Measurements from ENCODE around the gene NFYA.

- TF ChIP-seq, protein P1, sequence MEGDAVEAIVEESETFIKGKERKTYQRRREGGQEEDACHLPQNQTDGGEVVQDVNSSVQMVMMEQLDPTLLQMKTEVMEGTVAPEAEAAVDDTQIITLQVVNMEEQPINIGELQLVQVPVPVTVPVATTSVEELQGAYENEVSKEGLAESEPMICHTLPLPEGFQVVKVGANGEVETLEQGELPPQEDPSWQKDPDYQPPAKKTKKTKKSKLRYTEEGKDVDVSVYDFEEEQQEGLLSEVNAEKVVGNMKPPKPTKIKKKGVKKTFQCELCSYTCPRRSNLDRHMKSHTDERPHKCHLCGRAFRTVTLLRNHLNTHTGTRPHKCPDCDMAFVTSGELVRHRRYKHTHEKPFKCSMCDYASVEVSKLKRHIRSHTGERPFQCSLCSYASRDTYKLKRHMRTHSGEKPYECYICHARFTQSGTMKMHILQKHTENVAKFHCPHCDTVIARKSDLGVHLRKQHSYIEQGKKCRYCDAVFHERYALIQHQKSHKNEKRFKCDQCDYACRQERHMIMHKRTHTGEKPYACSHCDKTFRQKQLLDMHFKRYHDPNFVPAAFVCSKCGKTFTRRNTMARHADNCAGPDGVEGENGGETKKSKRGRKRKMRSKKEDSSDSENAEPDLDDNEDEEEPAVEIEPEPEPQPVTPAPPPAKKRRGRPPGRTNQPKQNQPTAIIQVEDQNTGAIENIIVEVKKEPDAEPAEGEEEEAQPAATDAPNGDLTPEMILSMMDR (IDR thresholded peaks at IDR 0.05) = no peak
- TF ChIP-seq POLR2A (IDR thresholded peaks at IDR 0.05) = no peak
Observed at GRCh38 chr6:41074692-41075436, 2.1 kb downstream of the NFYA start.
